ENCODE data around the gene OR52W1.

GRCh38 chr11:6216501-6216900 lies 17.5 kb downstream of the OR52W1 start:
- TF ChIP-seq EZH2 (IDR thresholded peaks at IDR 0.05; ENCODE audit: low read length, missing control alignments) (no peak), CTCF (conservative IDR thresholded peaks at IDR 0.05 in 1 of 2, IDR thresholded peaks at IDR 0.05 in 1 of 2; ENCODE audit: low read depth in 1 of 2, low read length in 2 of 2) (no peak)

Measured in fibroblast of lung (primary cell).